GM10266 (cell line): ENCODE data around the gene SYCP2.

Experiments
- DNase-seq: peaks from one replicate; pipeline ENCODE4 v3.0.0; 2012; ENCODE audit errors: extremely low spot score
- CTCF ChIP-seq: IDR thresholded peaks from 2 replicates; pipeline ENCODE4 v1.5.1; 2012; ENCODE audit warnings: mild to moderate bottlenecking, low read depth; ENCODE audit not compliant: control insufficient read depth, insufficient read depth; ENCODE audit errors: missing control alignments

SYCP2 gene

DNA sequence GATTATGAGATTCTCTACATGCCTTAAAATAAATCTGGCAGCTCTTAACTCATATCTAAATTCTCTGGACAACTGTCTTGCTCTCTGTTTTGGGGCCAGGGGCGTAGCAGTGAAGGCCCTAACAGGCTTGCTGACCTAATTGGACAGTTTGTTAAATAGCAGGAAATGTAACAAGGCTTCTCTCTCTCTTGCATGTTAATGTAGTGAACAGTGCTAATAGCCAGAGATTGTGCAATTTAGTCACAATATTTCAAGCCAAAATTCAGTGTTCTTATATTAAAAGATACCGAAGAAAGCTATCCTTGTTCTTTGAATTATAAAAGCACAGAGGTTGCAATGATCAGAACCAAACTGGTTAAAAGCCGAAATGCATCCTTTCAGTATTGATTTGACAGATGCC lies 3.7 kb upstream of the SYCP2 start:
- no peak for DNase-seq
- TF ChIP-seq CTCF, result no peak

- no peak for TF ChIP-seq CTCF
- no peak for DNase-seq
Measured at GRCh38 chr20:59936409-59936808, 3.0 kb upstream of the SYCP2 start.

DNA sequence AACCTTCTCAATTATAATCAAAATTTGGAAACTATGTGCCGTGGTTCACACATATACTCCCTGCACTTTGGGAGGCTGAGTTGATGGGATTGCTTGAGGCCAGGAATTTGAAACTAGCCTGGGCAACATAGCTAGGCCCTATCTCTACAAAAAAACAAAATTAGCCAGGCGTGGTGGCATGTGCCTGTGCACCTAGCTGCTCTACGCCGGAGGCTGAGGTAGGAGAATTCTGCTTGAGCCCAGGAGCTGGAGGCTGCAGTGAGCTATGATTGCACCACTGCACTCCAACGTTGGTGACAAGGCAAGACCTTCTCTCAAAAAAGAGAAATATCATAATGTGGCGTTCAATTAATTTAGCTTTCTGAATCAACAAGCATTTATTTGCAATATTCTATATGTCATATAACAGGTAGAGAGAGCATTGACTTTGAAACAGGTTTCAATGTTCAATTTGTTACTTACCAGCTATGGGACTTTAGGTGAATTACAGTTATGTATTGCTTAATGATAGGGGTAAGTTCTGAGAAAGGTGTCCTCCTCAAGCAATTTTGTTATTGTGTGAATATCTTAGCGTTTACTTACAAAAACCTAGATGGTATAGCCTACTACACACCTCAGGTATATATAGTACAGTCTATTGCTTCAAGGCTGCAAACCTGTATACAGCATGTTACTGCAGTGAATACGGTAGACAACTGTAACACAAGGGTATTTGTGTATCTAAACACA lies 2.2 kb upstream of the SYCP2 start:
- no peak for DNase-seq
- no peak for TF ChIP-seq CTCF

DNA sequence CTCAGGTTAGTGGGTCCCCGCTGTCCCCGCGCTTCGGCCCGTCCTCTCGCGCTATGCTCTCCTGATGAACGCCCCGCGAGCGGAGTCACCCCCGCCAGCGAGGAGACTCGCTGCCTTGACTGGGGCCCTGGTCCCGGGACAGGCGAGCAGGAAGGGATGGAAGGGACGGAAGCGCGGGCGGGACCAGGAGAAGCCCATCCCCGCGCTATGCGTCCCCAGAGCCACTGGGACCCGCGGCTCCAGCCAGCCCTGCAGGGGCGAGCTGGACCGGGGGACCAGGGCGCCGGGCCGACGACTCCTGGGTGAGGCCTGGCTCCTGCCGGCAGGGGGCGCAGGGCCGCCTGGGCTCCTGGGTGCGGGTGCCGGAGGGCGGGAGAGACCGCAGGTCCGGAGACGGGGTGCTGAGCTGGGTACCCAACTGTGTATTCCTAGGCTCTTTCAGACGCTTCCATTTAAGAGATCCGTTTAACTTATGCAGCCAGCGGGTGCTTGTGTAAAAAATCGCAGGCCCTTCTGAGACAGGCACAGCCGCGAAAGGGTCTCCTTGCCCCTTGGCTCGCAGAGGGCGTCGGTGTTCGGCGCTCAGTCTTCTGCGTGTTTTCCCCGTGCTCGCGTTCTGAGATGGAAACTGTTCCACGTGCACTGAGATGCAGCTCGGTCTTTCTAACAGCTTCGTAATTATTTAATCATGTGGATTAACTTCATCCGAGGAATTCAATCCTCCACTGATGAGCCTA lies 580 bp upstream of the SYCP2 start:
- peak; percentile 94 for TF ChIP-seq CTCF
- DNase-seq, result peak; percentile 91

DNA sequence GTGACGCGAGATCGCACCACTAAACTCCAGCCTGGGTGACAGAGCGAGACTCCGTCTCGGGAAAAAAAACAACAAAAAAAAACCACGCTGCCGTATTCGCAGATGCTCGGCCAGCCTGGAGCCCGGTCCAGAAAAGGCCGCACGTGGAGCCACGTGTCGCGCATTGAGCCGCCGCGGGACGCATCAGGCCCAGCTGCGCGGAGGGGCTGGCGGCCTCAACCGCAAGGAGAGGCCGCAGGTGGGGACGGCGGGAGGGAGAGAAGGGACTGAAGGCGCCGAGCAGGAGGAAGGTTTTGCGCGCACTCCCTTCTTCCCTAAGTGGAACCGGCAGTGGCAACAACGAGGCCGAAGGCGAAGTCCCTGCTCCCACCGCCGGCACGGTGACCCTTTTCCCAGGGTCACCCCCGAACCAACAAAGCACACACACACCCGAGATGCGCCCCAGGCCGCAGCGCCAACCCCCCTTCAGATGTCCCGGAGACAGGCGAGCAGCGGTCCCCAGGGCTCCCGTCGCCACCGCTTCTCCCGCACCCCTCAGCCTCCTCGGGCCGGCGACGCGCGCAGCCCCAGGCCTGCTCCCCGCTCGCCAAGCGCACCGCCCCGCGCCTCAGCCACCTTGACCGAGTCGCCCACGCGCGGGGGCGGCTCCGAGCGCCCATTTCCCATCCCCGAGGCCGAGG lies 681 bp downstream of the SYCP2 start:
- no peak for TF ChIP-seq CTCF
- DNase-seq, result no peak

DNA sequence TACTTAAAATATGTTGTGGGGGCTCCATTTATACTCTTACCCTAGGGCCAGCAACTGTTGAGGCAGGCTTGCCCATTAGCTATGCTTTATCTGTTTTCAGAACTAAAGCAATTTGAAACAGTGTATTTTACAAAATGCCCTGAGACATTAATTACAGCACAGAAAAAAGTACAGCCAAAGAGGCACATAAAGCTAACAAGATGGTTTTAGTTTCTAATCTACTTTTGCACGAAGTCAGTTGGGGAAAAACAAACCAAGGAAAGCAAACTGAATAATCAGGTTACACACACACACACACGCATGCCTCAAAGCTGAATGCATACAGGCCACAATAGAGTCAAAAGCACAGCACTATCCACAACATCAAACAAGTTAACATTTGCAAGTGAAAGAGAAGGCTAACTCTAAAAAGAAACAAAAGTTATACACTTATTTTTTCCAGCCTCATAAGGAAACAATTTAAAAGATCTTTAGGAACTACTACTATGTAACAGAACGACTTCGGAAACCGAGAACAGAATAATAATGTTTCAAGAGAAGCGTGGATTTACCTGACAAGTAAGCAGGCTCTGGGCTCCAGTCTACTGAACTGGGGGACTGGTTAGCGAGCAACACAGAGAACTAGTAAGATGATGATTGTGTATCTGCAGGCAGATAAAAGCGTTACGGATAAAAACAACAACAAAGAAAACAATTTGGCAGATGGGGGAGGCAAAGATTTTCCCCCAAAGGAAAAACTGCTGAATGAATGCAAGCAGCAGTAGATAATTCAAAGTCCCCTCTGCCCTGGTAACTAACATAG lies 1.7 kb downstream of the SYCP2 start:
- TF ChIP-seq CTCF, result no peak
- DNase-seq, result no peak
